ENCODE measurements around the gene NBEAL1.
"Not testable (repeated sequence)": the region's sequence is repeated elsewhere in the genome, so short reads cannot be mapped to it uniquely, and the experiment has no call there.

NBEAL1 gene

GRCh38 chr2:203170502-203170901 lies 155.8 kb downstream of the NBEAL1 start:
- no peak for TF ChIP-seq CTCF (IDR thresholded peaks at IDR 0.05; ENCODE audit: insufficient read depth, low read length, poor library complexity, severe bottlenecking)
- H3K27me3 ChIP-seq (replicated peaks; ENCODE audit: control insufficient read depth, insufficient read depth, low read length): no peaks in the 10 kb centered on the region
- DNase-seq (ENCODE audit: extremely low read depth, insufficient read length): no peak
- H3K4me3 ChIP-seq (replicated peaks; ENCODE audit: low read depth, low read length): no peak overlapping the region
- no peaks in the 10 kb centered on the region for H3K36me3 ChIP-seq (ENCODE audit: control insufficient read depth, insufficient read depth, low read length)

GRCh38 chr2:203175371-203175770 lies 160.7 kb downstream of the NBEAL1 start:
- no peak for DNase-seq (ENCODE audit: extremely low read depth, insufficient read length)
- Histone ChIP-seq H3K4me3 (replicated peaks; ENCODE audit: low read depth, low read length) (no peak overlapping the region), H3K36me3 (ENCODE audit: control insufficient read depth, insufficient read depth, low read length) (no peaks in the 10 kb centered on the region), H3K27me3 (replicated peaks; ENCODE audit: control insufficient read depth, insufficient read depth, low read length) (no peaks in the 10 kb centered on the region)
- TF ChIP-seq CTCF (IDR thresholded peaks at IDR 0.05; ENCODE audit: insufficient read depth, low read length, poor library complexity, severe bottlenecking): no peak

- H3K4me3 ChIP-seq (replicated peaks; ENCODE audit: low read depth, low read length): no peak overlapping the region
- DNase-seq (ENCODE audit: extremely low read depth, insufficient read length): no peak
- TF ChIP-seq CTCF (IDR thresholded peaks at IDR 0.05; ENCODE audit: insufficient read depth, low read length, poor library complexity, severe bottlenecking): no peak
- no peaks in the 10 kb centered on the region for H3K36me3 ChIP-seq (ENCODE audit: control insufficient read depth, insufficient read depth, low read length)
- H3K27me3 ChIP-seq (replicated peaks; ENCODE audit: control insufficient read depth, insufficient read depth, low read length): no peaks in the 10 kb centered on the region
Observed at GRCh38 chr2:203177361-203177760, 162.7 kb downstream of the NBEAL1 start.

- Histone ChIP-seq H3K27me3 (replicated peaks; ENCODE audit: control insufficient read depth, insufficient read depth, low read length) (no peaks in the 10 kb centered on the region), H3K4me3 (replicated peaks; ENCODE audit: low read depth, low read length) (no peak overlapping the region), H3K36me3 (ENCODE audit: control insufficient read depth, insufficient read depth, low read length) (no peaks in the 10 kb centered on the region; the same call in 1 of the 2 replicates)
- no peak for TF ChIP-seq CTCF (IDR thresholded peaks at IDR 0.05; ENCODE audit: insufficient read depth, low read length, poor library complexity, severe bottlenecking)
- DNase-seq (ENCODE audit: extremely low read depth, insufficient read length): no peak
Observed at GRCh38 chr2:203185864-203186263, 171.2 kb downstream of the NBEAL1 start.

- DNase-seq (ENCODE audit: extremely low read depth, insufficient read length); H3K36me3 ChIP-seq (ENCODE audit: control insufficient read depth, insufficient read depth, low read length); H3K4me3 ChIP-seq (replicated peaks; ENCODE audit: low read depth, low read length); H3K27me3 ChIP-seq (replicated peaks; ENCODE audit: control insufficient read depth, insufficient read depth, low read length): not testable (repeated sequence)
Observed at GRCh38 chr2:203190547-203190946, 175.9 kb downstream of the NBEAL1 start.

- H3K27me3 ChIP-seq (replicated peaks; ENCODE audit: control insufficient read depth, insufficient read depth, low read length); H3K36me3 ChIP-seq (ENCODE audit: control insufficient read depth, insufficient read depth, low read length); DNase-seq (ENCODE audit: extremely low read depth, insufficient read length); H3K4me3 ChIP-seq (replicated peaks; ENCODE audit: low read depth, low read length): not testable (repeated sequence)
Observed at GRCh38 chr2:203191026-203191425, 176.4 kb downstream of the NBEAL1 start.

- Histone ChIP-seq H3K27me3 (replicated peaks; ENCODE audit: control insufficient read depth, insufficient read depth, low read length) (no peaks in the 10 kb centered on the region), H3K36me3 (ENCODE audit: control insufficient read depth, insufficient read depth, low read length) (no peaks in the 10 kb centered on the region; the same call in 1 of the 2 replicates), H3K4me3 (replicated peaks; ENCODE audit: low read depth, low read length) (no peak overlapping the region)
- no peak for TF ChIP-seq CTCF (IDR thresholded peaks at IDR 0.05; ENCODE audit: insufficient read depth, low read length, poor library complexity, severe bottlenecking)
- peak; percentile 13 for DNase-seq (ENCODE audit: extremely low read depth, insufficient read length)
Observed at GRCh38 chr2:203191961-203192360, 177.3 kb downstream of the NBEAL1 start.

Measured in GM06990 (cell line).